Stimulated activated naive CD8-positive, alpha-beta T cell treated with anti-CD3 and anti-CD28 coated beads, Interleukin-15, Interleukin-2, amounts not matched to agents 100 U/mL and 50 U/mL, for 24 hours (primary cell): ENCODE data around the gene MTMR3.

Experiments used
- ATAC-seq: fragments of 150-1000 bp; cut with Tn5 transposase; one replicate; pipeline ENCODE4 v1.10.0; 2021
- DNase-seq: peaks from one replicate; pipeline ENCODE4 v3.0.0; 2021

Gene MTMR3

DNA sequence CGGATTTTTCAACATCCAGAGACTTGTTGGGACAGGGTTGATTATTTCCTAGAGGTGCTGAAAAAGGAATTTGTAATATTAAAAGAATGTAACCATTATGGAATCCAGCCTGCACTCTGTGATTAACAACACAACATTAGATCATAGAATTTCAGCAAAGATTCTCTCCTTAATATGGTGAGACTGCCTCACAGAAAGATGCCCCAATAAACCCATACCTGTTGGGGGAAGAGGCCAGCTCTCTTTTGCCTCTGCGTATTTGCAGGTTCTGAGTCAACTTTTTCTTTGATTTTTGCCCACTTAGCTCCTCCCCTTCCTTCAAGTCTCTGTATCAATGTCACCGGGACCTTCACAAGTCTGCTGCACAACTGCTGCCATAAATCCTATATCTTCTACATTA is 12.4 kb upstream of the MTMR3 start:
- ATAC-seq (no peak), DNase-seq (no peak)

DNA sequence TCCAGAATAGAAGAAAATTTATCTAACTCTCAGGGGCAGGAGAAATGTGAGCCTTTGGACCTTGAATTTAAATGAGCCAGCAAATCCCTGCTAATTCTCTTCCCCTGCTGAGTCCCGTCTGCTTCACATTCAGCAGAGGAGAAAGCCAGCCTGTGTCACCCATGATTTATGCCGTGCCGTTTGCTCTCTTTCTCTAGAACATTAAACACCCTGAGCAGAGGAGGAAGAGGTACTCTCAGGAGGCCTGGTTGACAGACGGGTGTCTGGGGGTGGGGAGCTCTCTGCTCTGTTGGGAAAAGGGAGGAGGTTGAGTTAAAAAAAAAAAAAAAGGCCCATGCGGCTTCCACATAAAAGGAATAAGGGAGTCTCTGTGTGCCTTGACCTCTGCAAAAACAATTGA is 11.3 kb upstream of the MTMR3 start:
- DNase-seq (no peak), ATAC-seq (no peak)

DNA sequence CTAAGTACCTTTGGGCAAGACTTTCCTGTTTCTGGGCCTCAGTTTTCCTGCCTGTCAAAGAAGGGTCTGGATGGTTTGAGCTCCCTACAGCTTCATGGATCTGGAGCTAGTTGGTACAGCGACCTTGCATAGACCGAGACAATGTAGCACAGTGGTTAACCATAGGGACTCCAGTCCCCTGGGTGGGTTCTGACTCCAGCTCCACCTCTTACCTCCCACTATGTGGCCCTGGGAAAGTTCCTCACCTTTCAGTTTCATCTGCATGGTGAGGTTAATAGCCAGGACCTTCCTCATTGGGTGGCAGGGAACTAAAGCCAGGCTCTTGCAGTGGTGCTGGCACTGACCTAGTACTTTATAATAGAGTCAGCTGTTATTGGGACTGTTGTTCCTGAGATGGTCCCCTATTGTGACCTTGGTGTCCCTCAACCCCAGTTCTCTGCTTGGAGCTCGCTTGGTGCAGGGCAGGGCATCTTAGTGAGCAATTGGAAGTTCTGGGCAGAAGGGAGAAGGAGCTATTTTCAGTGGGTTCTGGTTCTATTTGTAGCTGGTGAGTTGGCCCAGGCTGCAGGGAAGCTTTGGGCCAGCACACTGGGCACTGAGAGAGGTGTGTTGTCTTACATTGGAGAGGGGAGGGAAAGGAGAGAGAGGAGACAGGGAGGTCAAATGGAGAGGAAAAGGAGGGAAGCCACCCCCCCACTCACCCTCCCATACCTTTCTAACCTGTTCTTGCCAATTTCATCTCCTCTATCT is 10.7 kb upstream of the MTMR3 start:
- ATAC-seq (no peak), DNase-seq (no peak)

DNA sequence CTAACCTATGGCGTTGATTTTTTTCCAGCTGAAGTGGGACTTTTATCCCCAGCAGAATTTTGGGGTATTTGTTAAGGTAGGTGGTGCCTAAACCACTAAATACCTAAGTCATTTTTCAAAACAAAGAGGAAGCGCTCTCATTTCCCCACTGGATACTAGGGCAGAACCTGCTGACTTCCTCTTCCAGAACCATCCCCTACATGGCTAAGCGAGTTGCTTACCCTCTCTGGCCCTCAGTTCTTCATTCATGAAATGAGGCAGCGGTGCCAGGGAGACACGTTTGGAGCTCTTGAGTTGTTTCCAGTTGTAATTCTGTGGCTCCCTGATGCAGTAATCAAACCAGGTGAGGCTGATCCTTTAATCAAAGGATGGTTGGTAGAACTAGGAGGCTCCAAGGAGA is 10.0 kb upstream of the MTMR3 start:
- DNase-seq, result no peak

DNA sequence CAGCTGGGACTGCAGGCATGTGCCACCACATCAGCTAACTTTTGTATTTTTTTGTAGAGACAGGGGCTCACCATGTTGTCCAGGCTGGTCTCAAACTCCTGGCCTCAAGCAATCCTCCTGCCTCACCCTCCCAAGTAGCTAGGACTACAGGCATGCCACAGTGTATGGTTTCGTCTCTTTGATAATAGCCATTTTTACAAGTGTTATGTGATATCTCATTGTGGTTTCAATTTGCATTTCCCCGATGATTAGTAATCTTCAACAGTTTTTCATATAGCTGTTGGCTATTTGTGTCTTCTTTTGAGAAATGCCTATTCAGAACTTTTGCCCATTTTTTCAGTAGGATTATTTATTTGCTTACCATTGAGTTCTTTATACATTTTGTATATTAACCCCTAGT is 9.0 kb upstream of the MTMR3 start:
- DNase-seq (no peak), ATAC-seq (no peak)

More for the DNA sequence above, 10.0 kb upstream of the MTMR3 start:
- no peak for ATAC-seq

DNA sequence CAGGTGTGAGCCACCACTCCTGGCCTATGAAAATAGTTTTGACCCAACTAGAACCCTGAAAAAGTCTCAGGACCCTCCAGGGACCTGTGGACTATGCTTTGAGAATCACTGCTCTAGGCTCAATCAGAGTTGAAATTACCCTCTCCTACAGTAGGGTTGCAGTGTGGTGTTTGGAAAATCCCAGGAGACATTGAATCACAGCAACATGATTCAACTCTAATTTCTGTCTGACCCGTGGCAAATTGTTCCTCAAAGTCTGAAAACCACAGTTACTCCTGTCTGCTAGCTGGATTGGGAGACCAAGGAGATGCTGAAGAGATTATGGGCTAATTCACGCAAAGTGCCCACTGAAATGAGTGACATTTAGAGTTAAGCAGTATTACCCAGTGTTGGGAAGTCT is 5.4 kb upstream of the MTMR3 start:
- ATAC-seq (no peak), DNase-seq (no peak)

DNA sequence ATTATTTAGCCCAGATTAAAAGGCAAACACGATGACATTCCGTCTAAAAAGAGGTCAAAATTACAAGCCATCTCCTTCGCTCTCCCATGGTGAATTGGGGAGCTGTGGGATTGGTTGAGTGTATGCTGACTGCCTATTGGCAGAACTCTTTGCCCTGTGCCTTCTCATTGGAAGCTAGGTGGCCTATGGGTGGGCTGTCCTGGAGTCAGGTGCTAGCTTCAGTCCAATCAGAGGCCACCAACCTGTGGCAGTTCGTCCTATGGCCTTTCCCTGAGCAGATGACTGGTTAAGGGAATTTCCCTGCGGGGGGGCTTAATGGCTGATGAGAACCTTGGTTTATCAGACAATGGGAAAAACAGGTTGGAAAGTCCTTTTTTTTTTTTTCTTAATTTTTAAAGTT is 3.2 kb upstream of the MTMR3 start:
- DNase-seq (peak; percentile 22), ATAC-seq (no peak)

DNA sequence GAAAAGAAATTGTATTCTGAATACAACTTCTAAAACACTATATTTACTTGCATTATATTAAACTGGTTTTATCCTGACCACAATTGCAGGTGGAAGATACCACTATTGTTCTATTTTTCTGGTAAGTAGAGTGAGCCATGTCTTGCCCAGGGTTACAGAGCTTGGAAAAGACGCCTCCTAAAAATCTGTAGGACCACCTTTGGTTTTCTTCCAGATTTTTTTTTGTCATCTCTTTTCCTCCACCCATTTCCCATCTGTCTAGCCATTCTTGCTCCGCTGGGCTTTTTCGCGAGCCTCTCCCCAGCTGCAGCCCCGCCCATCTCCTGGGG is 294 bp upstream of the MTMR3 start:
- no peak for ATAC-seq
- DNase-seq, result no peak

DNA sequence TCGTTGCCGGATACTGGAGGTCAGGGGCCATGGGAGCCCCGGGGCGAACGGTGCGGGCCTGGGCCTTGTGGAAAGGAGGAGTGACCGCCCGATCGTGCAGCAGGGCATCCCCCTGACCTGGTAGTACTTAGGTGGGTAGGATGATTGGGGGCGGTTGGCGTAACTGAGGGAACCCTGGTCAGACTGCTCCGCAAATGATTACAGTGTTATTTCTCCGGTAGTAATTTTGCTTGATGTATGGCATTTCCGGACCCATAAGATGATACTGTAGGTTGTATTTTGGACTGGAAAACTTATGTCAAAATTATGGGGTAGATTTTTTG is 762 bp downstream of the MTMR3 start:
- no peak for ATAC-seq
- DNase-seq, result no peak

DNA sequence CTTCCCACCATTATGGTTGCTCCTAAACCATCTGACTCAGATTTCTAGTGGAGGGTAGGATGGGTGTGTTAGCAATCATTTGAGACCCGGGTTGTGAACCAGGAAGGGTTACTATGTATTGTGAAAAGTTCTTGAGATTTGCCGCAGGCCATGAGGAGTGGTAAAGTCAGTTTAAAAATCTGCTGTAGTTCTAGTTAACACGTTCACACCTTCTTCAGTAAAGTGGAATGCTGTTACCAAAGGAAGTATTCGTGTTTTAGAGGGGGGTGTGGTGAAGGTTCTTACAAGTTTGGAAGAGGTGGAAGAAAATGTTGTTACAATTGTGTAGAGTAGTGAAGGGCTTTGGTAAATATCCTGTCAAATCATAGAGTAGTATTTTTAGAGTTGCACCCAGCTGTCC is 2.6 kb downstream of the MTMR3 start:
- no peak for DNase-seq
- ATAC-seq, result no peak

DNA sequence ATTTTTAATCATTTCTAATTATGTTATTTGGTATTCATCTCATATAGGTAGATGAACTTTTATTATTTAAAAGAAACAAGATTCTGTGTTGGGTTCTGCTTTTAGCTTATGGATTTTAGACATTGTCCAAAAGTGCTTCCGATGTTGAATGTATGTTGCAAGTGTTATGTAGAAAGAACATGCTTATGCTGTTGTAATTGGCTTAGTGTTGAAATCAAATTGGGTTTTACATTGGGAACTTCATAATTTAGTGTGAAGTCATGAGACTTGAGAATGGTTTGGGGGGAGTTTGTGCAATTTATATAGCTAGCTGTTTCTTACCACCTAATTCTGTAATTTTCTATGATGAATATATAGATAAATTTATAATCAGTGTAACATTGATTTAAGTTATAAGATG is 3.6 kb downstream of the MTMR3 start:
- DNase-seq (no peak), ATAC-seq (no peak)

DNA sequence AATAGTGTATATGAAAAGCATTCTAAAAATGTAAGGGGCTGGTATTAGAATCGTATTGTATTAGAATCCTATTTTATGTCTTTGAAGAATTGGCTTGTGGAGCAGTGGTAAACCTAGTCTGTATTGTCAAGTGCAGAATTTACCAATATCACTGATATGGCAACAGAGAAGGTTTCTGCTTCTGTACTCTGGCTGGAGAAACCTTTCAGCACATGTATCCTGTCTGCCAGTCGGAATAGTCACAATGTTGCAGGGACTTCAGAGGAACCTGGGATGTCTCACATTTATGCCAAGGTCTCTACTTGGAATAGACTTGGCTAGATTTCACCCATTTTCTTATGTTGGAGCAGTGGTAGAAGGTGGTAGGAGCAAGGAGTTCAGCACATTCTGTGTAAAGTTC is 4.4 kb downstream of the MTMR3 start:
- ATAC-seq, result no peak
- DNase-seq, result no peak

DNA sequence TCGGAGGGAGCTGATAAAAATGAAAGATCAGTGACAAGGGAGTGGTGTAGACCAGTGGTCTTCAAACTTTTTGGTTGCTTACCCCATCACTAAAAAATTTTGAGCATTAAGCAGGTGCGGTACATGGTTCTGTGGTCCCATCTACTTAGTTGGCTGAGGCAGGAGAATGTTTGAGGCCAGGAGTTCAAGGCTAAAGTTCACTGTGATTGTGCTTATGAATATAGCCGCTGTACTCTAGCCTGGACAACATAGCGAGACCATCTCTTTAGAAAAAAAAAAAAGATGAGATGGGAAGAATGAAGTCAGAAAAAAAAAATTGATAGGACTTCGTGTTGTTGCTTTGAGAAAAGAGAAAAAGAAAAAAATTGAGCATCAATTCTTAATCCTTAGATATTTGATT is 7.8 kb downstream of the MTMR3 start:
- no peak for DNase-seq
- no peak for ATAC-seq

DNA sequence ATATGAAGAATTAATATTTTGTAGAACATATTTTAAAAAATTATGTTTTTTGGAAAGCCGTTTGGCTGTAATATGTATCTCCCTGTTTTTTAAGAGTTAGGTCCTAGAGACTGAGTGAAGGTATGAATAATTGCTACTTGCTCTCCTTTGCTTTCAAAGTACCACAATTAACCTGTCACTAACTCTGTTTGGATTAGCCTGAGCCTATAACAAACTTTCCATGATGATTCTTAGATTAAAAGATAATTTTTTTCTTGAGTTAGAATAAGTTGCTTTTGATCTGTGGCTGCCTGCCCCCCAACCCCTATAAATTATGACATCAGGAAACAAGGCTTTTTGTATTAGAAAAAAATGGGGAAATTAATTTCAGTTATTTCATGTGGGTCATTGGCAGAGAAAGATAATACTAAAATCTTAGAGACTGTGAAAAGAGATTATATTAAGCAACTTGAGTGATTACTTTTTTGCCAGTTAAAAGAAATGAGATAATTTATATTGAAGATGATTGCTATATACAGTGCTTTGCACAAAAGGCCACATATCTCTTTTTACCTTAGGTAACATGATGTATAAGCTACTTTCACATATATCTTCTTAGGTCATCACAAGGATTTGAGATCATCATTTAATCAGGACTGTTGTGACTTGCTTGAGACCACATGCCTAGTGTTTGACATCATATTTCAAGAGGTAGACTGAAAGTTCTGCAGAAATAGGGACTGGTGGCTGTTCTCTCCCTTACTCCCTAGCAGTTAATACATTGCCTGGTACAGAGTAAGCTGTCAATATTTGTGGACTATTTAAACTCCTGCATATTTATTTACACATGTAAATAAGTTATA is 9.6 kb downstream of the MTMR3 start:
- ATAC-seq (no peak), DNase-seq (no peak)

DNA sequence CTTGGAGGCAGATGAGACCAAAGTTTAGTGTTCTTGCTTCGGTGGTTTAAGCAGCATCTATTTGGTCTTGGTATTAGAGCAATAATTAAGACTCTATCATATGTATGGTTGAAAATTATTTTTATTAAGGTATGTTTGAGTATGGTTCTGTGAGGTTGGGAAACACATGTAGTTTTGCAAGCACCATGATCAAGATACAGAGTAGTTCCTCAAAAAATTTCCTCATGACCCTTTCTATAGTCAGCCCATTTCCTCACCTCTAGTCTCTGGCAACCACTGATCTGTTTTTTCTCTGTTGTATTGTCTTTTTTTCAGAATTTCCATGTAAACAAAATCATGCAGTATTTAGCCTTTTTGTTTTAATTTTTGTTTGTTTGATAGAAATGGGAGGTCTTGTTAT is 18.4 kb downstream of the MTMR3 start:
- ATAC-seq, result no peak

DNA sequence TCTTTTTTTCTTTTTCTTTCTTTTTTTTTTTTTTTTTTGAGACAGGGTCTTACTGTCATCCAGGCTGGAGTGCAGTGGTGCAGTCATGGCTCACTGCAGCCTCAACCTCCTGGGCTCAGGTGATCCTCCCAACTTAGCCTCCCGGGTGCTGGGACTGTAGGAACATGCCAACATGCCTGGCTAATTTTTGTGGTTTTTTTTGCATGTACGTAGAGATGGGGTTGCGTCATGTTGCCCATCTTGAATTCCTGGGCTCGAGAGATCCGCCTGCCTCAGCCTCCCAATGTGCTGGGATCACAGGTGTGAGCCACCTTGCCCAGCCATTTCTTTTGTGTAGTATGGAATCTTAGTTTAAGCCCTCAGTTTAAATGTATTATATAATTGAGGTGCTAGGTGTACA is 20.4 kb downstream of the MTMR3 start:
- no peak for ATAC-seq
- DNase-seq, result no peak

More for the DNA sequence above, 18.4 kb downstream of the MTMR3 start:
- no peak for DNase-seq

DNA sequence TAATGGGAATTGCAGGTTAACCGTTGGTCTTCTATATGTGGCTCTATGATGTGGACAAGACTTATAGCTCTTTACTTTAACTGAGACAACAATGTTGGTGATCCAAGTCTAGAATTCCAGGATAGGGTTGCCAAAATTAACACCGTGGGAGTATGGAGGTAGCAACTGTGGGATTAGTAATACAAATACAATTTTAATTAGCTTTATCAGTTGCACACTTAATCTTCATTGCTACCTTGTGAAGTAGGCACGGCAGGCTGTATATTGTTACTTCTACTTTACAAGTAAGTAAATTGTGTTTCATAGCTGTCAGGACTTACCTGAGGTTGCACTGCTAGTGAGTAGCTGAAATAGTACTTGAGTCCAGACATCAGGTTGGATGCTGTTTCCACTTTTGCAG is 21.0 kb downstream of the MTMR3 start:
- DNase-seq (no peak), ATAC-seq (no peak)

DNA sequence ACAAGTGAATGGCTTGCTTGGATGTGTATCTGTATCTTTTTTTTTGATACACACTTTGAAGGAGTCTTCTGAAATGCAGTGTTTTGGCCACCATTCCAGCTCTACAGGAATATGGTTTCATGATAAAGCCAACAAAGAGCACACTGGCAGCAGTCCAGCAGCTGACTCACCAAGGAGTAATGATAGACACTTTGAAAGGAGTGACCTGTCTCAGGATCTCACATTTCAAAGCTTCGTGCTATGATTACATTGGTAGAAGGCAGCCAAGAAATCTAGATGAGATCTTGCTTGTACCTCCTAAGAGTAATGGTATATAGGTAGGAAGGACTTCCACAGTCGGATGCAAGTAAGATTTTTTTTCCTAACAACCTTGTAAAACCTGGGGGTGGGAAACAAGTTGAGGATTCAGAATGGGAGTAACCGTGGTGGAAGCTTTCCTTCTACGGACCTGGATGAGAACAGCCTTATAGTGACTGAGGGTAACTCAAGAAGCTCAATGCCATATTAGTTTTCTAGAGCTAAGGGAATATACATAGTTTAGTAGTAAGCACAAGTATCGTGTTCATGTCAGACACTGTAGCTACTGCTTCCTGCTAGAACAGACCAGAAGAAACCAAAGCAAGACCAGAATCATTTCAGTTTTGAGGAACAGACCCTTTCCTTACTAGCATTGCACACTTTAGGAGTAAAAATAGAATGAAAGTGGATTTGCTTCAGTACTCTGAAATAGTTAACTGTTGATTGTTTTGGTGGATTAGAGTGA is 25.0 kb downstream of the MTMR3 start:
- peak; percentile 28 for DNase-seq

DNA sequence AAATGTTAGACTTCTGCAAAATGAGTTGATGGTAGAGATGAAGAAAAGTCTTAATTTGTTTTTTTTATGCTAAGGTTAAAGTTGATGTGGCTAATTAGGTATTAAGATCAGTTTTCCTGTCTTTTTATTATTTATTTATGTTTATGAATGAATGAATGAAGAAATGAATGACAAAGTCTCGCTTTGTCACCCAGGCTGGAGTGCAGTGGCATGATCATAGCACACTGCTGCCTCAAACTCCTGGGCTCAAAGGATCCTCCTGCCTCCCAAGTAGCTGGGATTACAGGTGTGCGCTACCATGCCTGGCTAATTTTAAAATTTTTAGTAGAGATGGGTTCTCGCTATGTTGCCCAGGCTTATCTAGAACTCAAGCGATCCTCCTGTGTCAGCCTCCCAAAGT is 29.2 kb downstream of the MTMR3 start:
- DNase-seq, result no peak
- ATAC-seq, result no peak

More for the DNA sequence above, 25.0 kb downstream of the MTMR3 start:
- no peak for ATAC-seq

DNA sequence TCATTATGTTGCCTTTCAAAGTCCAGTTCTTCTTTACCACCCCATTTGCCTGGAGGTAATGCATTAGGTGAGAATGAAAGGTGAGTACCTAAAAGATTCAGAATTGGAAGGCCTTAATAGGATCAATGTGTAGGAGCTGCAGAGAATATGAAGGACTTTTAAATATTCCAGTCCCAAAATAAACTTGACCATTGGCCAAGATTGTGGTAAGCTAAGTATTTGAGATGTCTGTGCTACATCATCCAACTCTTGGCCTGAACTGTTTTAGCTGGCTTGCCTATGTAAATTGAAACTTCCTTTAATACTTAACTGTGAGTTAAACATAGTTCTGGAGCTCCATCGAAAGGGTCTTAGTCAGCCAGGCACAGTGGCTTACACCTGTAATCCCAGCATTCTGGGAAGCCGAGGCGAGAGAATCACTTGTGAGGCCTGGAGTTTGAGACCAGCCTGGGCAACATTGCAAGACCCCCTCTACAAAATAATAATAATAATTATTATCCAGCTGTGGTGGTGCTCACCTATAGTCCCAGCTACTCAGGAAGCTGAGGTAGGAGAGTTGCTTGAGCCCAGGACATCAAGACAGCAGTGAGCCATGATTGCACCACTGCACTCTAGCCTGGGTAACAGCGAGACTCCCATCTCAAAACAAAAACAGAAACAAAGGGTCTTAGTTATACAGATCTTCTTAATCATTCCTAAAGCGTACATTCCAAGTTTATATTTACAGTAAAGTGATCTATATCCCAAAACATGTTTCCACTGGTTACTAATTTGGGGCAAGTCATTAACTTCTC is 29.8 kb downstream of the MTMR3 start:
- no peak for DNase-seq
- ATAC-seq, result no peak

DNA sequence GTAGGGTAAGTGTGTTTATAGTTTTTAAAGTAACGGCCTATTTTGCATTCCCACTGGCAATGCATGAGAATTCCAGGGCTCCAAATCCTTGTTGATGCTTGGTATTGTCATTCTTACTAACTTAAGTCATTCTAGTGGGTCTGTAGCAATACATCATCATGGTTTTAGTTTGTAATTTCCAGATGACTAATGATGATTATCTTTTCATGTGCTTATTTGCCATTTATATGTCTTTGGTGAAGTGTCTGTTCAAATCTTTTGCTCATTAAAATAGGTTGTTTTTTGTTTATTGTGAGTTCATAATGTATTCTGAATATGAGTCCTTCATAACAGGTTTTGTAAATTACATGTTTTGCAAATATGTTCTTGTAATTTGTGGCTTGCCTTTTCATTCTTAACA is 31.2 kb downstream of the MTMR3 start:
- no peak for DNase-seq
- ATAC-seq, result no peak

DNA sequence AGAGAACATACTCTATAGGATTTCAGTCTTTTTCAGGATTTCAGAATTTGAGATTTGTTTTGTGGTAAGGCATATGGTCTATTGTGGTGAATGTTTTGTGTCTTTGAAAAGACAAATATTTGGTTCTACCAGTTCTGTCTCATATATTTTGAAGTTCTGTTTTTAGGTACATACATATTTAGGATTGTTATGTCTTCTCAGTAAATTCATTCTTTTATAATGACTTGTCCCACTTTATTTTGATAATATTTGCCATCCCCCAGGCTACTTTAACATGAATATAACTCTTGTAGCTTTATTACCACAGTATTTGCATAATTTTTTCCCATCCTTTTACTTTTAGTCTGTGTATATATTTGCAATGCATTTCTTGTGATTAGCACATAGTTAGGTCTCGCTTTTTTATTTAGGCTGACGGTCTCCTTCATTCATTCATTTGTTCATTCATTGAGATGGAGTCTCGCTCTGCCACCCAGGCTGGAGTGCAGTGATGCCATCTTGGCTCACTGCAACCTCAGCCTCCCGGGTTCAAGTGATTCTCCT is 32.1 kb downstream of the MTMR3 start:
- ATAC-seq (no peak), DNase-seq (no peak)
